HG03103 (cell line): Measurements from ENCODE around the gene CLEC14A.

ENCODE experiments used
- ATAC-seq: cut with Tn5 transposase; IDR thresholded peaks from one replicate; pipeline ENCODE4 v1.9.1; 2021; ENCODE audit warnings: low read depth; ENCODE audit not compliant: unreplicated experiment

CLEC14A gene

DNA sequence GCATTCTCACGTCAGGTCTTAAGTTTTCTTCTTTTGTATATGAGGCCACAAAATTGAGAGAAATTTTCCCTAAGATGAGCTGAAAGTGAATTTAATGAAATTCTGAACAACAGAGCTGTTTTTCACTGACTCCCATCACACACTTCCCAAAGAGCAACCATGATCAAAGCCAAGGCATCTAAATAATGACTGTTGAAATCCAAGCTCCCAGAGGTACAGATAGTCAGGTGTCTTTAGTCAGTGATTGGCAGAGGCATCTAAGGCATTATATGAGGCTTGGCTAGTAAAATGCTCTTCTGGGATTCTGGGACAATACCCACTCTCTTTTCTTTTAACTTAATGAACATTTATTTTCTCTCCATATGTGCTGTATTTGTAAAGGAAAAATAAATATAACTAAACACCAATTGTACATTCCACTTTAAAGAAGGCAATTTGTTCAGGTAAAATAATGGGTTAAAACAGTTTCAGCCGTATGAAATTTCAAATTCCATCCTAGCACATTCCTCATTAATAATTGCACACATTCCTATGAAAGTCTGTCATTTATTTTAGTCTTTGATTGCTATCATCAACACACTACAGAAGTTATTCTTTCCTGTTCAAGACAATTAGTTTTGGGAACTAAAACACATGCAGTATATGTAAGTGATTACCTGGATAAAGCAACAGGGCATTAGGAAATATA is 49.1 kb downstream of the CLEC14A start:
- ATAC-seq, result no peak

DNA sequence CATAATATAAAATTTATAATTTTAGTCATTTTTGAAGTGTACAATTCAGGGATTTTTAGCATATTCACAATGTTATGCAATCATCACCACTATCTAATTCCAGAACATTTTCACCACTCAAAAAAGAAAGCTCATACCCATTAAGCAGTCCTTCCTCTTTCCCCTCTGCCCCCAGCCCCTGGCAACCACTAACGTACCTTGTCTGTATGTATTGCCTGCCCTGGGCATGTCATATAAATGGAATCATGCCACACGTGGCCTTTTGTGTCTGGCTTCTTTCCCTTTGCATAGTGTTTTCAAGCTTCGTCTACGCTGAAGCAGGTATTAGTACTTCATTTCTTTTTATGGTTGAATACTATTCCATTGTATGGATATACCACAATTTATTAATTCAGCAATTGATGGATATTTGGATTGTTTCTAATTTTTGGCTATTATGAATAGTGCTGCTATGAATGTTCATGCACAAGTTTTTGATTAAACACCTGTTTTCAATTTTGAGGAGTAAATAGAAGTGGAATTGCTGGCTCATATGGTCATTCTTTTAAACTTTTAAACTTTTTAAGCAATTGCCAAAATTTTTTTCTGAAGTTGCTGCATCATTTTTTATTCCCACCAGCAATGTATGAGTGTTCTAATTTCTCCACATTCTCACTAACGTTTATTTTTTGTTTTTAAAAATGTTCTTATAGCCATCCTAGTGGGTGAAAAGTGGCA is 49.8 kb downstream of the CLEC14A start:
- no peak for ATAC-seq

DNA sequence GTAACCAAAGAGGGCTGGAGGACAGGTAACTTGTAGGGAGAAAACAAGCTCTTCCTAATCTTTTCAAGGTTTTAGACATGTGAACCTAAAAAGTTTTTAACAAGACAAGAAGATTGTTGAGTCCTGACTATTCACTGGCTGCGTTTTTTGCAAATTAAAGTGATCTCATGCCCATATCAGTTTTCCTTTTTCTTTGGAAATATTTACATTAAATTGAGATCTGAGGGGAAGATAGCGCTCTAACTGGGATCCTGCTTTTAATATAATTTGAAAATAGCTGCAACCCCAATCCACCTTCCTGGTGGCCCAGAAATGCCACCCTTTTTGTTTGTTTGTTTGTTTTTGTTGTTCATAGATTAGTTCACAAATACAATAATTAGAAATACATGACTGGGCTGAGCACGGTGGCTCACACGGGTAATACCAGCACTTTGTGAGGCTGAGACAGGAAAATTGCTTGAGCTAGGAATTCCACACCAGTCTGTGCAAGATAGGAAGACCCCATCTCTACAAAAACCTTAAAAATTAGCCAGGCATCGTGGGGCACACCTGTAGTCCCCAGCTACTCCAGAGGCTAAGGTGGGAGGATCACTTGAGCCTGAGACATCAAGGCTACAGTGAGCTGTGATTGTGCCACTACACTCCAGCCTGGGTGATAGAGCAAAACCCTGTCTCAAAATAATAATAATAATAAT is 50.6 kb downstream of the CLEC14A start:
- ATAC-seq, result no peak

DNA sequence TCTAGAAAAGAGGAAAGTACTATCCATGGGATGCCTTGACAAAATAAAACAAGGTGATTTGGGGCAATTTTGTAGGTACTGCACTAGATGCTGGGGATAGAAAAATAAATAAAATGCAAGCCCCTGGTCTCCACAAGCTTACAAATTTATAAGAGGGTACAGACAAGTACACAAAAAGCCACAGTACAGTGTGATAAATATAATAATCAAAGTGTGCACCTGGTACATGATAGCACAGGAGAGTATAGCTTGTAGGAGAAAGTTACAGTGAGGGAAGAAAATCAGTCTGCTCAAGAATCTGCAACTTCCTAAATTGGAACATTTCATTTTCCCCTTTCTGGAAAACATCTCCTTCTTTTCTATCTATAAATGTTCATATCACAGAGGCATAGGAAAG is 51.2 kb downstream of the CLEC14A start:
- no peak for ATAC-seq
